GM21717 (cell line): Measurements from ENCODE around the gene ST7.
A peak's percentile ranks its signal among the peaks of the same experiment; 100 is the strongest.

Experiments used
- ATAC-seq: cut with Tn5 transposase; IDR thresholded peaks from one replicate; pipeline ENCODE4 v1.9.1; 2021; ENCODE audit warnings: mild to moderate bottlenecking, moderate library complexity; ENCODE audit not compliant: unreplicated experiment

ST7 gene

GRCh38 chr7:117146059-117146458 is 192.8 kb downstream of the ST7 start:
- no peak for ATAC-seq

- ATAC-seq, result no peak
These were observed 193.2 kb downstream of the ST7 start for GRCh38 chr7:117146511-117146910.

- no peak for ATAC-seq
These were observed 195.7 kb downstream of the ST7 start for GRCh38 chr7:117148971-117149370.

- ATAC-seq, result no peak
These were observed 196.4 kb downstream of the ST7 start for GRCh38 chr7:117149692-117150091.

- no peak for ATAC-seq
These were observed 199.1 kb downstream of the ST7 start for GRCh38 chr7:117152213-117153007.

- ATAC-seq, result no peak
These were observed 199.8 kb downstream of the ST7 start for GRCh38 chr7:117153016-117153545.

GRCh38 chr7:117154721-117155120 is 201.4 kb downstream of the ST7 start:
- no peak for ATAC-seq

- no peak for ATAC-seq
These were observed 202.4 kb downstream of the ST7 start for GRCh38 chr7:117155694-117156093.

- no peak for ATAC-seq
These were observed 204.2 kb downstream of the ST7 start for GRCh38 chr7:117157241-117158209.

- ATAC-seq, result no peak
These were observed 205.8 kb downstream of the ST7 start for GRCh38 chr7:117158941-117159697.

- no peak for ATAC-seq
These were observed 209.8 kb downstream of the ST7 start for GRCh38 chr7:117163101-117163500.

- ATAC-seq, result no peak
These were observed 211.3 kb downstream of the ST7 start for GRCh38 chr7:117164620-117165019.

GRCh38 chr7:117165656-117166055 is 212.4 kb downstream of the ST7 start:
- peak; percentile 90 for ATAC-seq

- ATAC-seq, result no peak
These were observed 216.6 kb downstream of the ST7 start for GRCh38 chr7:117169907-117170306.

- no peak for ATAC-seq
These were observed 217.8 kb downstream of the ST7 start for GRCh38 chr7:117171106-117171505.

- ATAC-seq, result no peak
These were observed 219.0 kb downstream of the ST7 start for GRCh38 chr7:117172283-117172682.

- no peak for ATAC-seq
These were observed 219.9 kb downstream of the ST7 start for GRCh38 chr7:117173035-117173770.

- ATAC-seq, result no peak
These were observed 222.9 kb downstream of the ST7 start for GRCh38 chr7:117176206-117176605.

GRCh38 chr7:117178600-117178999 is 225.3 kb downstream of the ST7 start:
- no peak for ATAC-seq

- ATAC-seq, result no peak
These were observed 226.4 kb downstream of the ST7 start for GRCh38 chr7:117179701-117180100.
